GM19043 (cell line): Measurements from ENCODE around the gene CPEB2.

ENCODE experiments used
- ATAC-seq: cut with Tn5 transposase; IDR thresholded peaks from one replicate; pipeline ENCODE4 v1.9.1; 2021; ENCODE audit warnings: low read depth; ENCODE audit not compliant: unreplicated experiment

Gene CPEB2

GRCh38 chr4:15109600-15109999, 107.3 kb downstream of the CPEB2 start:
- no peak for ATAC-seq

GRCh38 chr4:15110120-15110571, 107.9 kb downstream of the CPEB2 start:
- no peak for ATAC-seq

- ATAC-seq: no peak
Measured at GRCh38 chr4:15116509-15117079, 114.3 kb downstream of the CPEB2 start.

DNA sequence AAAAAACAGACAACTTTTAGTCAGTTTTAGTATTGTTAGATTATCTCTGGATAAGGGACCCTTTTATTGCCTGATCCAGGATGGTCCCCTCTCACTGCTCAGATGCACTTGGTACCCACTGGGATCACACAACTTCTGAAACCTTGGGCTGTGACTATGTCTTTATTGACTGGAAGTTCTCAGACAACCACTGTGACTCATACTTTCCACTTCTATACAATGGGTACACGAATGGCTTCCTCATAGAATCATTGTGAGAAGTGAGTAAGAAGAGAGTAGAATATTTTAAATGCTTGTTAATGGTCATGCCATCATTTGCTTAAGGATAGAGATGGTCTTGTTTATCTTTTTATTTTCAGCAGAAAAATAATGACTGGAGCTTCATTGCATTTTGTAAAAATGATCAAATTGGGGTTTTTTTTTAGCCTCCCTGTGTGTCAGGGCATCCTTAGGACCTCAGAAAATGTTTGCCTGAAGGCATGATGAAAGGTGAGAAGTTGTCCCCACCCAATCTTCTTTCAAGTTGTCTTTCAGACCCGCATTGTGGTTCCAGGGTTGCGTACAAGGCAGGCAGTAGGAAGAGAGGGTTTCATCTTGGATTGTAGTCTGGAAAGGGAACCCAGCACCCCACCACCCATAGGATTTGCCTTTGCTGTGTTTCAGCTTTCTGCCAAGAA, 115.1 kb downstream of the CPEB2 start:
- no peak for ATAC-seq

- ATAC-seq: no peak
Measured at GRCh38 chr4:15118292-15118691, 116.0 kb downstream of the CPEB2 start.
